GM12875 (cell line): ENCODE results near the gene GIMAP1.

Experiments used
- H3K4me3 ChIP-seq: one replicate; pipeline ENCODE4 v1.5.1; 2011; ENCODE audit warnings: low read depth, low read length, control low read depth
- TF ChIP-seq, protein P1 (sequence below): IDR thresholded peaks from 2 replicates; pipeline ENCODE4 v1.5.1; 2011; ENCODE audit warnings: low read depth, mild to moderate bottlenecking, control low read depth, inconsistent platforms, low read length, moderate library complexity, borderline replicate concordance; ENCODE audit not compliant: insufficient read depth

Gene GIMAP1

DNA sequence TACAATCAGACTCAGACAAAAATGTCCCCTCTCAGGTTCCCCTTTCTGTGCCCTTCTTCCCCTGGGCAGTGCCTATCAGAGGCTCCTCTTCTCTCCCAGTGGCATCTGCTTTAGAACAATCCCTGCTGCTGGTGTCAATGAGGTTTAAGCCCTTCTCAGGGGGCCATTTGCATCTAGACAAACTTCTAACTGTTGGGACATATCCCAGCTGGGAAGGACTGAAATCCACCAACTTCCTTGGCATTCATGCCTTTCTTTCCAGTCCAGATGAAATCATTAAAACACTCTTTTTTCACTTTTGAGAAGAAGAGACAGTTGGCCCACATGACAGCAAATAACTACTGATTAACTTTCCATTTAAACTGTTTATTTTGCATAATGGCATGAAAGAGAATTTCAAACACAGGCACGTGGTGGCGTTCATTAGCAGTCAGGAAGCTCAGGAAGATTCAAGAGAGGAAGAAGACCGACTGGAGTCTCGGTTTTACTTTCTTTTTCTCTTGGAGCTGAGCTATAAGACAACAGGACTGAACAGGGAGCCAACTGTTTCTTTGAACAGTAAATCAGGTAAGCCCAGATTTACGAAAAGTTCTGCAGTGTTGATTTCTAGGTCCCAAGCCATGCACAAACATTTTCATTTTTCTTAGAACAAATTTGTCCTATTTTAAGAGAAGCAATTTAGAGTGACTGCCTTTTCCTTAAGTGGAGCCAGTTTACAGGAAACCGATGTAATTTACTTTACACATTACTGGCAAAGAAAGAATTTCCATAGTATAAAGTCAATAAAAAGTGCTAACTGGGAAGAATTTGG is 31.0 kb upstream of the GIMAP1 start, which contains the start of gene GIMAP2:
TSS of gene GIMAP2 (plus strand) at position 488 of the 811 bp plus-strand sequence. CDS start 1,354 bp downstream, outside the sequence.
- peak within 1 kb of the TSS; percentile 52 for H3K4me3 ChIP-seq
- TF ChIP-seq, protein P1, sequence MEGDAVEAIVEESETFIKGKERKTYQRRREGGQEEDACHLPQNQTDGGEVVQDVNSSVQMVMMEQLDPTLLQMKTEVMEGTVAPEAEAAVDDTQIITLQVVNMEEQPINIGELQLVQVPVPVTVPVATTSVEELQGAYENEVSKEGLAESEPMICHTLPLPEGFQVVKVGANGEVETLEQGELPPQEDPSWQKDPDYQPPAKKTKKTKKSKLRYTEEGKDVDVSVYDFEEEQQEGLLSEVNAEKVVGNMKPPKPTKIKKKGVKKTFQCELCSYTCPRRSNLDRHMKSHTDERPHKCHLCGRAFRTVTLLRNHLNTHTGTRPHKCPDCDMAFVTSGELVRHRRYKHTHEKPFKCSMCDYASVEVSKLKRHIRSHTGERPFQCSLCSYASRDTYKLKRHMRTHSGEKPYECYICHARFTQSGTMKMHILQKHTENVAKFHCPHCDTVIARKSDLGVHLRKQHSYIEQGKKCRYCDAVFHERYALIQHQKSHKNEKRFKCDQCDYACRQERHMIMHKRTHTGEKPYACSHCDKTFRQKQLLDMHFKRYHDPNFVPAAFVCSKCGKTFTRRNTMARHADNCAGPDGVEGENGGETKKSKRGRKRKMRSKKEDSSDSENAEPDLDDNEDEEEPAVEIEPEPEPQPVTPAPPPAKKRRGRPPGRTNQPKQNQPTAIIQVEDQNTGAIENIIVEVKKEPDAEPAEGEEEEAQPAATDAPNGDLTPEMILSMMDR, result no peak

DNA sequence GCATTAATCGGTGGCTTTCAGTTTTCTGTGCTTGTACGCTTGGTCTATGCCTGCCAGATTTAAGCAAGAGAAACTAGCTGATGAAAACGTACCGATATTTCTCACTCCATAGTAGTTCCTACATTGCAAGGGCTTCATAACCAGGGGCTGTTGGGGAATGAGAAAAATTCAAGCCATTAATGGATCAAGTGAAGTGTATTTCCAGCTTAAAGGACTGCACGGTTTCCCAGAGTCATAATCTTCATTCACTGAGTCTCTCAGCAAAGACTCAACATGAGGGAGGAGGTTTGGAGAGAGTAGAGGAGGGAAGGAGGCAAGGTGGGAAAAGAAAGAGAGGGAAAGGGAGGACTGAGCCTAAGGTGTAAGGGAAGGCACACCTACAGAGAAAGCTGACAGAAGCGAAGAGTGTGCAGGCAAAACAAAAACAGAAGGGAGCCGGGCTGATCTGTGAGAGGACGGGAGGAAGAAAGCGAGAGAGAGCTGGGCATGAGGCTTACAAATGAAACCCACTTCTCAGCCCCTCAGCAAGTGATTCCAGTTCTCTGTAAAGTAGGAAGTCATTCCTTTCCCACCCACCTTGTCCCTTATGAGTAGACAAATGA is 30.3 kb upstream of the GIMAP1 start:
- H3K4me3 ChIP-seq, result peak overlapping the region; percentile 52

DNA sequence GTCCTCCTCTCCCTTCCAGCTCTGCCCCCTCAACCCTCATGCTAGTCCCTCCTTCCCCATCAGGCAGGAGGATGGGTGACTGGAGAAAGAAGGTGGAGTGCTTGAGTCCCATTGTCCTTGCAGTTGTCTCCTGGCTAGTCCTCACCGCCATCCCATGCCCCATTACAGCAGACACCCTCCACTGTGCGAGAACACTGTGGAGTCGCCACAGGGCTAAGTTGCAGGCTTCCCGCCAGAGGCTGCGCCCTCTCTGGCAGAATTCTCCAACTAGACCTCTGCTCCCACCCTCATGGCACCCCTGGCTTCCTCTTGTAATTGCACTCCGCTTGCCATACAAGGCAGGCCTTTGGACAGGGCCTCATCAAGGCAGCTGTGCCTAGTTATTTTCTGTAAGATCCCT is 27.8 kb upstream of the GIMAP1 start:
- TF ChIP-seq, protein P1, result no peak
- H3K4me3 ChIP-seq, result no peak overlapping the region

More for the DNA sequence above, 30.3 kb upstream of the GIMAP1 start:
- TF ChIP-seq, protein P1, result no peak

DNA sequence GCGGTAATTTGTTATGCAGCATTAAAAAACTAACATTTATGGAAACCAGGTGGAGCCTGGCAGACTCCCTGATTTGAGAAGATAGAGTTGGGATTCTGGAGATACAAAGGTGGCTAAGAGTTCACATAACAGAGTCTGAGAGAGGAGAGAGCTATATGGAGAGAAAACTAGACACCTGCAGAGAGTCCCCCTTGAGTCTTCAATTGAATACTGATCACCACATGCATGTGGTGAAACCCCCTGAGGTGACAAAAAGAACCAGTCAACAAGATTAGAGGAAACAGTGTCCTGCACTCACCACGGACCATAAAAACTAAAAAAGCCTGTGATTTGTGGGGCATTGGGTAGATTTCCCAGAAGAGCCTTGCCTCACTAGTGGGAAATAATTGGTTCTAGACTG is 20.8 kb upstream of the GIMAP1 start:
- H3K4me3 ChIP-seq, result no peak overlapping the region

DNA sequence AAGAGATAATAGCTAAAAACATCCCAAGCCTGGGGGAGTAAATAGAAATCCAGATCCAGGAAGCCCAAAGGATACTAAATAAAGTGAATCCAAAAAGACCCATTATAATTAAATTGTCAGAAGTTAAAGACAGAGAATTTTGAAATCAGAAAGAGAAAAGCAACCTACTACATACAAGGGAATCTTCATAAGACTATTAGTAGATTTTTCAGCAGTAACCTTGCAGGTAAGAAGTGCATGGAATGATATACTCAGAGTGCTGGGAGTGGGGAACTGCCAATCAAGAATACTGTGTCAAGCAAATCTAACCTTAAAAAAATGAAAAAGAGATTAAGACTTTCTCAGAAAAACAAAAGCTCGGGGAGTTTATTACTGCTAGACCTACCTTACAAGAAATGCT is 13.2 kb upstream of the GIMAP1 start:
- TF ChIP-seq, protein P1, result no peak
- no peak overlapping the region for H3K4me3 ChIP-seq

More for the DNA sequence above, 20.8 kb upstream of the GIMAP1 start:
- TF ChIP-seq, protein P1, result no peak

DNA sequence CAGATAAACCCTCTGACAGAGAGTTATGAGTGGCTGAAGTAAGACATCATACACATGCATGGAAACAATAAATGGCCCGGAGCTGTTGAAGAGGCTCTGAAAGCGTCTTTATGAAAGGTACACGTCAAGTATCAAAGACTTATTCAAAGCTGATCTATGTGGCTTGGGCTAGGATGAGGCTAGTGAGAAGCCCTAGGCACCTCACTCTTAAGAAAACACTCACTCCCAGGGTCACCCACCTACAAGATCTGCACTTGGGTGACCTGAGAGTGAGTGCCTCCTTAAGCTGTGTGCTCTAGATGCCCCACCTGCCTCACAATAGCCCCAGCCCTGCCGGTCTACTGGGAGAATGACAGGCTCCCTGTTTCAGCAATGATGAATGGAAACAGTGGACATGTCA is 1.1 kb upstream of the GIMAP1 start:
- TF ChIP-seq, protein P1, result peak; percentile 44; the same call in 1 of the 2 replicates
- H3K4me3 ChIP-seq, result no peak overlapping the region
